Measurements from ENCODE around the gene TMSB10.

The TMSB10 gene

GRCh38 chr2:84894131-84894586 is 11.3 kb upstream of the TMSB10 start:
- CTCF ChIA-PET: interaction anchor here (1.6 kb wide), 1 partner anchor 10 kb away, joined by 3 read pairs; no protein-coding TSS in a partner anchor
- POLR2A ChIA-PET: interaction anchor here (1.7 kb wide), 1 partner anchor 12 kb away, joined by 4 read pairs; no protein-coding TSS in a partner anchor
- DNase-seq (ENCODE audit: extremely low spot score): no peak

GRCh38 chr2:84894758-84895520 is 10.5 kb upstream of the TMSB10 start:
- no peak for DNase-seq (ENCODE audit: extremely low spot score)
- ChIA-PET POLR2A (no interaction called here), CTCF (no interaction called here)
- TF ChIP-seq HDGF (IDR thresholded peaks at IDR 0.05; ENCODE audit: borderline replicate concordance): no peak
- no peak for TF ChIP-seq SUZ12 (IDR thresholded peaks at IDR 0.05)
- TF ChIP-seq FOXK2 (IDR thresholded peaks at IDR 0.05): no peak
- TF ChIP-seq FOXM1 (IDR thresholded peaks at IDR 0.05; ENCODE audit: borderline replicate concordance): no peak
- no peak for TF ChIP-seq CTBP1 (IDR thresholded peaks at IDR 0.05; ENCODE audit: borderline replicate concordance)
- TF ChIP-seq ELF4 (IDR thresholded peaks at IDR 0.05): no peak
- TF ChIP-seq SP1 (IDR thresholded peaks at IDR 0.05): no peak
- no peak for TF ChIP-seq L3MBTL2 (conservative IDR thresholded peaks at IDR 0.05)
- TF ChIP-seq BHLHE40 (IDR thresholded peaks at IDR 0.05; ENCODE audit: borderline replicate concordance): no peak

More at GRCh38 chr2:84894131-84894586, 11.3 kb upstream of the TMSB10 start:
- TF ChIP-seq CTBP1 (IDR thresholded peaks at IDR 0.05; ENCODE audit: borderline replicate concordance) (no peak), BHLHE40 (IDR thresholded peaks at IDR 0.05; ENCODE audit: borderline replicate concordance) (no peak), PKNOX1 (IDR thresholded peaks at IDR 0.05) (no peak), ARNT (IDR thresholded peaks at IDR 0.05) (no peak), NFRKB (IDR thresholded peaks at IDR 0.05) (no peak), LEF1 (IDR thresholded peaks at IDR 0.05; ENCODE audit: borderline replicate concordance) (no peak), TARDBP (IDR thresholded peaks at IDR 0.05) (no peak), ELF4 (IDR thresholded peaks at IDR 0.05) (no peak), FOXK2 (IDR thresholded peaks at IDR 0.05) (no peak), L3MBTL2 (conservative IDR thresholded peaks at IDR 0.05) (no peak), FOXA1 (IDR thresholded peaks at IDR 0.05) (no peak), SP1 (IDR thresholded peaks at IDR 0.05) (no peak), FOXM1 (IDR thresholded peaks at IDR 0.05; ENCODE audit: borderline replicate concordance) (no peak), ZNF384 (IDR thresholded peaks at IDR 0.05) (no peak), HDGF (IDR thresholded peaks at IDR 0.05; ENCODE audit: borderline replicate concordance) (no peak)

- ChIA-PET POLR2A (interaction anchor here (1.6 kb wide), 1 partner anchor 10 kb away, joined by 4 read pairs; no protein-coding TSS in a partner anchor), CTCF (no interaction called here)
- TF ChIP-seq PKNOX1 (IDR thresholded peaks at IDR 0.05): no peak
- no peak for TF ChIP-seq FOXM1 (IDR thresholded peaks at IDR 0.05; ENCODE audit: borderline replicate concordance)
- TF ChIP-seq L3MBTL2 (conservative IDR thresholded peaks at IDR 0.05): no peak
- no peak for TF ChIP-seq BHLHE40 (IDR thresholded peaks at IDR 0.05; ENCODE audit: borderline replicate concordance)
- no peak for TF ChIP-seq HDGF (IDR thresholded peaks at IDR 0.05; ENCODE audit: borderline replicate concordance)
- no peak for TF ChIP-seq LEF1 (IDR thresholded peaks at IDR 0.05; ENCODE audit: borderline replicate concordance)
- no peak for TF ChIP-seq NFRKB (IDR thresholded peaks at IDR 0.05)
- TF ChIP-seq FOXK2 (IDR thresholded peaks at IDR 0.05): no peak
- no peak for TF ChIP-seq CTBP1 (IDR thresholded peaks at IDR 0.05; ENCODE audit: borderline replicate concordance)
- TF ChIP-seq ARNT (IDR thresholded peaks at IDR 0.05): no peak
- TF ChIP-seq ZNF384 (IDR thresholded peaks at IDR 0.05): no peak
- no peak for TF ChIP-seq ELF4 (IDR thresholded peaks at IDR 0.05)
- TF ChIP-seq FOXA1 (IDR thresholded peaks at IDR 0.05): no peak
- no peak for DNase-seq (ENCODE audit: extremely low spot score)
Observed at GRCh38 chr2:84896567-84896966, 8.9 kb upstream of the TMSB10 start.

- TF ChIP-seq ELF4 (IDR thresholded peaks at IDR 0.05) (no peak), L3MBTL2 (conservative IDR thresholded peaks at IDR 0.05) (no peak), SUZ12 (IDR thresholded peaks at IDR 0.05) (no peak), PKNOX1 (IDR thresholded peaks at IDR 0.05) (no peak)
- ChIA-PET POLR2A (no interaction called here), CTCF (no interaction called here)
- DNase-seq (ENCODE audit: extremely low spot score): no peak
Observed at GRCh38 chr2:84897773-84898172, 7.7 kb upstream of the TMSB10 start.

GRCh38 chr2:84899304-84900204 is 5.9 kb upstream of the TMSB10 start:
- CTCF ChIA-PET: interaction anchor here (0.9 kb wide), 1 partner anchor 27 kb away, joined by 3 read pairs; no protein-coding TSS in a partner anchor

More at GRCh38 chr2:84899304-84900204, 5.9 kb upstream of the TMSB10 start:
- DNase-seq (ENCODE audit: extremely low spot score): no peak
- TF ChIP-seq ARNT (IDR thresholded peaks at IDR 0.05) (no peak), LEF1 (IDR thresholded peaks at IDR 0.05; ENCODE audit: borderline replicate concordance) (no peak), TARDBP (IDR thresholded peaks at IDR 0.05) (no peak), FOXA1 (IDR thresholded peaks at IDR 0.05) (no peak), ELF4 (IDR thresholded peaks at IDR 0.05) (no peak), BHLHE40 (IDR thresholded peaks at IDR 0.05; ENCODE audit: borderline replicate concordance) (no peak)
- POLR2A ChIA-PET: no interaction called here

All from HEK293T (cell line).